Activated T-cell treated with anti-CD3 and anti-CD28 coated beads, Interleukin-2, amount 50 U/mL, for 48 hours (primary cell): Measurements from ENCODE around the gene GAS1.

Experiments used
- DNase-seq, 2 experiments: peaks; one replicate each; pipeline ENCODE4 v3.0.0-alpha.2; 2020

Gene GAS1

GRCh38 chr9:86921151-86921923 lies 26.0 kb downstream of the GAS1 start:
- DNase-seq: no peak

GRCh38 chr9:86918556-86918955 lies 28.8 kb downstream of the GAS1 start:
- no peak for DNase-seq

- no peak for DNase-seq
These were observed 35.1 kb downstream of the GAS1 start for GRCh38 chr9:86912210-86912609.

- no peak for DNase-seq
These were observed 37.9 kb downstream of the GAS1 start for GRCh38 chr9:86909388-86909787.

GRCh38 chr9:86908261-86908660 lies 39.0 kb downstream of the GAS1 start:
- DNase-seq: no peak

- no peak for DNase-seq
These were observed 40.0 kb downstream of the GAS1 start for GRCh38 chr9:86907346-86907745.

- no peak for DNase-seq
These were observed 43.6 kb downstream of the GAS1 start for GRCh38 chr9:86903734-86904085.

GRCh38 chr9:86902991-86903733 lies 44.1 kb downstream of the GAS1 start:
- DNase-seq: no peak

- DNase-seq: no peak
These were observed 44.7 kb downstream of the GAS1 start for GRCh38 chr9:86902586-86902985.

GRCh38 chr9:86902176-86902575 lies 45.1 kb downstream of the GAS1 start:
- no peak for DNase-seq

- DNase-seq: no peak
These were observed 45.8 kb downstream of the GAS1 start for GRCh38 chr9:86901511-86901910.
